Middle frontal gyrus (tissue), 1 donor: ENCODE results near the gene CASP12.
"Not testable (repeated sequence)": the region's sequence is repeated elsewhere in the genome, so short reads cannot be mapped to it uniquely, and the experiment has no call there.

Source experiments
- DNase-seq: peaks from one replicate; pipeline ENCODE4 v3.0.0-alpha.2; 2015; ENCODE audit warnings: low spot score; ENCODE audit errors: extremely low spot score

CASP12 gene

GRCh38 chr11:104897891-104898684 lies at the start of gene CASP12:
Gene CASP12 (minus strand): TSS chr11:104898460.
- no peak for DNase-seq

- DNase-seq: no peak
Observed at GRCh38 chr11:104946907-104947306, 48.6 kb upstream of the CASP12 start.

DNA sequence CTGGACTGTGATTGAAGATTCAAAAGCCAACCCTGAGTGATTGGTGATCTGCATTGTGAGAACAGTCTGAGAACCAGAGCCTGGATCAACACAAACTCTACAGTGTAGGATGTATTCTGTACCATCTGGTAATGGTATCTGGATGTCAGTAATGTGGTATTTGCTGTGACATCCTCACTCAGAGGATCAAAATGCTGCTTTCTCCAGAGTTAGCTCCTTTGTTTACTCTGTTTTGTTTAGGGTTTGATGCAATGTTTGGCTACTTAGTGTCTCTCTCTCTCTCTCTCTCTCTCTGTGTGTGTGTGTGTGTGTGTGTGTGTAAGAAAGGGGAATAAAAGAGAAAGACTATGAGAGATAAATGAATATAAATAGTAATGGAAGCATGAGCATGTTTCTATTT lies 45.8 kb upstream of the CASP12 start:
- no peak for DNase-seq

GRCh38 chr11:104943561-104943960 lies 45.3 kb upstream of the CASP12 start:
- DNase-seq: no peak

DNA sequence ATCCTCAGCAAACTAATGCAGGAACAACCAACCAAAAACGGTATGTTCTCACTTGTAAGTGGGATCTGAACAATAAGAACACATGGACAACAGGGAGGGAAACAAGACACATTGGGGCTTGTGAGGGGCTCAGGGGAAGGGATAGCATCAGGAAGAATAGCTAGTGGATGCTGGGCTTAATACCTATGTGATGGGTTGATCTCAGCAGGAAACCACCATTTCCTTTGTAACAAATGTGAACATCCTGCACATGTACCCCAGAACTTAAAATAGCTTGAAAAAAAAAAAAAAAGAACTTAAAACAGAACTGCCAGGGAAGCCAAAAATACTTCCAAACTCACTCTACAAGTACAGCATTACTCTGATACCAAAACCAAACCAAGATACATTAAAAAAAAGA lies 36.3 kb upstream of the CASP12 start:
- no peak for DNase-seq

GRCh38 chr11:104934073-104934472 lies 35.8 kb upstream of the CASP12 start:
- not testable (repeated sequence) for DNase-seq

DNA sequence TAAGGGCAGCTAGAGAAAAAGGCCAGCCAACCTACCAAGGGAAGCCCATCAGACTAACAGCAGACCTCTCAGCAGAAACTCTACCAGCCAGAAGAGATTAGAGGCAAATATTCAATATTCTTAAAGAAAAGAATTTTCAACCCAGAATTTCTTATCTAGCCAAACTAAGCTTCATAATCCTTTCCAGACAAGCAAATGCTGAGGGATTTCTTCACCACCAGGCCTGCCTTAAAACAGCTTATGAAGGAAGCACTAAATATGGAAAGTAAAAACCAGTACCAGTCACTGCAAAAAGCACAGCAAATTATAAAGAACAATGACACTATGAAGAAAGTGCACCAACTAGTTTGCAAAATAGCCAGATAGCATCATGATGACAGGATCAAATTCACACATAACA lies 30.6 kb upstream of the CASP12 start:
- DNase-seq: no peak

- no peak for DNase-seq
Observed at GRCh38 chr11:104926771-104927611, 28.7 kb upstream of the CASP12 start.

DNA sequence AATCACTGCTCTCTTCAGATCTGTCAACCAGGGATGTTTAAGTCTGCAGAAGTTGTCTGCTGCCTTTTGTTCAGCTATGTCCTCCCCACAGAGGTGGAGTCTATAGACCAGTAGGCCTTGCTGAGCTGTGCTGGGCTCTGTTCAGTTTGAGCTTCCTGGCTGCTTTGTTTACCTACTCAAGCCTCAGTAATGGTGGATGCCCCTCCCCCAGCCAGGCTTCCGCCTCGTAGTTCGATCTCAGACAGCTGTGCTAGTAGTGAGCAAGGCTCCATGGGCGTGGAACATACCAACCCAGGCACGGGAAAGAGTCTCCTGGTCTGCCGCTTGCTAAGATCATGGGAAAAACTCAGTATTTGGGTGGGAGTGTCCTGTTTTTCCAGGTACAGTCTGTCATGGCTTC lies 27.6 kb upstream of the CASP12 start:
- DNase-seq: no peak

DNA sequence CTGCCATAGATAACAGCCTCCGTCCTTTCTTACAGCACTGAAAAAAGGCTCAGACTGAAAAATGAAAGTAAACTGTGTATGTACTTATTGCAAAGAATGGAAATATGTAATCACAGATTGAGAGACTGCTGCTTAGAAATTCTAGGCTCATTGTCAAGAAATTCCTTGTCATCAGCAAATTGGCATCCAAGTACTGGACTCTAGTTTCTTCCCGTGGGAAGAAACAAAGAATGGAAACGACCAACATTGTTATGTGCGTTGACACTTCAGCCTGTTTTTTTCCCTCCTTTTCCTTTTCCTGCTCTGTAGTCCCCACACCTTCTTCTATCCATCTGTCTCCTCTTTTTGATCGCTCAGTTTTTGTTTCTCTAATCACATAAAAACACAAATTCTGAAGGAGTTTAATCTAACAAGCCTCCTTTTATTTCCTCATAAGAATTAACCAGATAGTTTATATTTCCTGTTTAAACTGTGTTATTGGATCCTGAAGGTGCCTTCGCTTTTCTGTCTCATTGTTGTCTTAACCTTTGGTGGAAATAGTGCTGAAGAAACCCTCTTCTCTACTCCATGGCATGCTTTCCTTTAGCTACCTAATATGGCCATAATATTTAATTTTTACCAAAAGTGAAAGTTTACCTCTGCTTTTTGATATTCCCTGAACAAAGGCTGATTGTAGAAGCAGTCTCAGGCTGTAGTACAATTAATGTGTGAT lies 20.0 kb upstream of the CASP12 start:
- no peak for DNase-seq

GRCh38 chr11:104917271-104918112 lies 19.2 kb upstream of the CASP12 start:
- no peak for DNase-seq

DNA sequence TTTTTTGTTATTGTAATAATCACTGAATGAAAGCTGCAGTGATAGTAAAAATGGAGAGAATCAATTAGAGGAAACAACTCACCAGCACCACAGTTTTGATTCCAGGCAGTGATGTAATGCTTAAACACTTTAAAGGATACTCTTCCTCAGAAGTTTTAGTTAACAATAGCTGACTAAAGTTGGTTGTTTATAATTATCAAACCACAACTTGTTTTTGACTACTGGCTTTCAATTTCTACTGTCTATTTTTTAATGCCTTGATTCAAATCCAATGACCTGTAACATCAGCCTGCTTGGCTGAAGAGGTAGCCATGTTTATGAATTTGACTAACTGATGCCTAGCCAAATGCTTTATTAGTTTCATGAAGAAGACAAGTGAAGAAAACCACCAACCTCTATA lies 18.2 kb upstream of the CASP12 start:
- DNase-seq: no peak

- no peak for DNase-seq
Observed at GRCh38 chr11:104912102-104912501, 13.8 kb upstream of the CASP12 start.

DNA sequence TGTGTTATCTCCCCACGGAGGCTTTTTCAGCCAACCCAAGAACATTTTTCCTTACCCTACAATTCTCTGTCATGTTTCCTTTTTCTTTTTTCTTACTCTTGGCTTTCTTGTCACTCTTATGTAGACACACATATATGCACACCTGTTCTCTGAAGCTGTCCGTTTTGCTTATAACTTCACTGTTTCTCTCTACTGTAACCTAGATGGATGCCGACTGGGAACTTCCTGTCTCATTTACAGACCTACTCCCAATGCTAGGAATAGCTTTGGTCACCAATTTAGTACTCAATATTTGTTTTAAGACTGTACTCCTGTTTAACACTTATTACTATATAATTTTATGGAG lies 9.9 kb upstream of the CASP12 start:
- no peak for DNase-seq

GRCh38 chr11:104907521-104908185 lies 9.4 kb upstream of the CASP12 start:
- no peak for DNase-seq

- no peak for DNase-seq
Observed at GRCh38 chr11:104905271-104905670, 7.0 kb upstream of the CASP12 start.

DNA sequence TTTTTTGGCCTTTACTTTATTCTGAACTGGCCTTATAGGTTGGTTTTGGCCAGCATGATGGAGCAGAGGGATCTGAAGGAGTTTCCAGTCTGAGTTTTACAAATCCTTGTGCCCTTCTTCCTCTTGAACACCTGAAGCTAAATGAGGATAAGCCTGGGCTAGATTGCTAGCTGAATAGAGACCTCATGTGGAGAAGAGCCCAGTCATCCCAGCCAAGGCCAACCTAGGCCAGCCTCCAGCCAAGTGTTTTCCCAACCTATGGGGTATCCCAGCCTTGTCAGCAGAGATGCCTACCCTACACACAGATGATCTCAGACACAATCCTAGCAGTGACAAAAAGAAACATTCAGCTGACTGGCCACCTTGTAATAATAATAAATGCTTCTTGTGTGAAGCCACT lies 966 bp upstream of the CASP12 start:
- no peak for DNase-seq

- DNase-seq: no peak
Observed at GRCh38 chr11:104898685-104899013, 389 bp upstream of the CASP12 start.

DNA sequence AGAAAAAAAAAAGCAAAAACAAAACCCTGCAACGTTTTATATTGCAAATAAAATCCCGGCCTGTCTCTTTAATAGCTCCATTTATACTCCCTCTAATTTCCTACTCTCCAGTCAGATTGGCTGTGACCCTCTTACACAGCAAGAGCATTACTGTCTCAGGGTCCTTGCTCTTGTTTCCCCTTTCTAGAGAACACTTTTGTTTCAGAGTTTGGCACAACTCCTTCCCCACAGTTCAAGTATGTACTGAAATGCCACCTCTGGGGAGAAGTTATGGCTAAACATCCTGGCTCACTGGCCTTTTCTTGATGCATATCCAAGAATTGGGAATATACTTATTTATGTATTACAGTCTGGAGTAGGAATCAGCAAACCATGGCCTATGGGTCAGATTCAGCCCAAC lies 2.6 kb downstream of the CASP12 start:
- DNase-seq: no peak

GRCh38 chr11:104893876-104894275 lies 4.4 kb downstream of the CASP12 start:
- no peak for DNase-seq
